Measurements from ENCODE around the gene BCL11B. TPM values are rescaled to one million over a fixed set of nuclear protein-coding genes. Genes with fewer than 3 reads are reported as not detected.

BCL11B gene
- 27.0 TPM for total RNA-seq

DNA sequence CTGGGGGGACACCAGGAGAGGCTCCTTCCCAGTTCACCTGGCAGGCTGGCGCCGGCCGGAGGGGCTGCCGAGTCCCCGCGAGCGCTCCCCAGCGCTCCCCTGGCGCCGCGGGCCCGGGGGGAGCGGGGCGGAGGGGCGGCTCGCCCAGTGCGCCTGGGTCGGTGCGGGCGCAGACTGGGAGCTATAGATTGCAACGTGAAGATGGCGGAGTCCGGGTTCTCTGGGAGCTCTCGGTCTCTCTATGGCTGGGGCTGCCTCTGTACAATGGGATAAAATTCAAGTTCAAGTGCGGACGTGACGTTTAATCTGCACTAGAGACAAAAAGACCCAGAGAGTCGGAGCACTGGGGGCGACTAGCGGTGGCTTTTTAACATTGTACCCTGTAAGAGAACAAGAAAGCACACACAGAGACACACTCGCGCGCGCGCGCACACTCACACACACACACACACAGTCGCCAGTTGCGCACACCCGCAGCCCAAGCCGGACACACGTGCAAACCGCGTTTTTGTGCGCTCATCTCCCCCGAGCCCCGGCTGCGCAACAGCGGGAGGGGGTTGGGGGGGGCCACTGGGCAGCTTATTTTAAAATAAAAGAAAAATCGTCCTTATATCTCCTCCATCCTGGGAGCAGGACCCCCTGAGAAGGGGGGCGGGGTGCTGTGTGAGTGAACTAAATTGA, at the start of gene BCL11B:
TSS of gene BCL11B (minus strand) at position 247 of the 681 bp plus-strand sequence. CDS start 979 bp downstream, outside the sequence.
- peak; percentile 26 for DNase-seq

DNA sequence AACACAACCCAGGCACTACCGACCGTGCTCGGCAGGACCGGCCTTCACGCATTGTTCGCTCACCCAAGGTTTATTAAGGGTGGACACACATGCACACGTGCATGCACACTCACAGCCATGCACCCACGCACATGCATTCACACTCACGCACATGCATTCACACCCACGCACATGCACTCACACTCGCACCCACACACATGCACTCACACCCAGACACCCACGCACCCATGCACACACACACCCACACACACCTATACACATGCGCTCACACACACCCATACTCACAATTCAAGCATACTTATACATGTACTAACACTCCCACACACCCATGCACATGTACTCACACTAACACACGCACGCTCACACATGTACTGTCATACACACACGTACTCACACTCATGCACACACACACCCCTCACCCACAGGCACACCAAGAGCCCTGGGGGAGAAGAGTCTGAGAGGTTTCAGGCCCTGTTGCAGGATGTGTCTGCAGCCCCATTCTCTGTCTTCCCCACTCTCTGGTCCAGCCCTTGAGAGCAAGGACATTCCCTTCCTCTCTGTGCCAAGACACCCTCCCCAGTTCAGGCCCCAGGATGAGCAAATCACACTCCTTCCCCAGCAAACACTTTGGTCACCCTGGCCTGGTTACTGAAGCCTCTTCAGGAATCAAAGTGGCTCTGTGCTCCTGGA, 49.4 kb upstream of the BCL11B start:
- no peak for DNase-seq

- DNase-seq, result no peak
Measured at GRCh38 chr14:99320621-99321235, 48.7 kb upstream of the BCL11B start.

DNA sequence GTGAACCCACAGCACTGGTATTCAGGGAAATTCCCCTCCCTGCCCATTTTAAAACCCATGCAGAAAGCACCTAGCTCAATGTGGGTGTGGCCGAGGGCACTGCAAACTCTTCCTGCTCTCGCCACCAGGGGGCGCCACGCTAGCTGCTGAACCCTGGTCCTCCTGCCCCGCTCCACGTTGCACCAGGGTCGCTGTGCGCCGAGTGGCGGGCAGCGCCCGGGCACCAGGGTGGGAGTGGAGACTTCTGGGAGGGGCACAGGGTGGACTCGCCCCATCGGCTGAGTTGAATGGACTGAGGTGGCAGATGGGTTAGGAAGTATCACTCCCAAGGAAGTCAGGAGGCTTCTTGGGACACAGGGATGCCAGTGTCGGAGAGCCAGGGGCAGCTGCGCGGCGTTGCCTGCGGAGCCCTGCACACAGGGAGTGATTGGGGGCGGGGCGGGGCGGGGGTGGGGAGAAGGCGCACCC, 48.1 kb upstream of the BCL11B start:
- DNase-seq, result no peak

GRCh38 chr14:99318959-99319295, 46.9 kb upstream of the BCL11B start:
- DNase-seq, result no peak

GRCh38 chr14:99318091-99318958, 46.3 kb upstream of the BCL11B start:
- DNase-seq, result no peak

GRCh38 chr14:99317231-99318090, 45.5 kb upstream of the BCL11B start:
- DNase-seq, result no peak

GRCh38 chr14:99316281-99317163, 44.5 kb upstream of the BCL11B start:
- no peak for DNase-seq

DNA sequence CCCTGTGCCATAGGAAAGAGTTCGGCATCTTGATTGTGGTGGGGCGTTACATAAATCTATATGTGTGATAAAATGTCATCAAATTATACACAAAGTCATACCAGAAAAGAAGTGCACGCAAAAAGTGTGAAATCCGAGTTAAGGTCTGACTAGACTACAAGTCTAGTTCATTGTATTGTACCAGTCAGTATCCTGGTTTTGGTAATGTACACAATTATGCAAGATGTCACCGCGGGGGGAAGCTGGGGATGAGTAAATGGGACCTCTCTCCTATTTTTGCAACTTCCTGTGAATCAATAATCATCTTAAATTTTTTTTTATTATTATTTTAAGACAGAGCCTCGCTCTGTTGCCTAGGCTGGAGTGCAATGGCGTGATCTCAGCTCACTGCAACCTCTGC, 43.2 kb upstream of the BCL11B start:
- DNase-seq, result no peak

DNA sequence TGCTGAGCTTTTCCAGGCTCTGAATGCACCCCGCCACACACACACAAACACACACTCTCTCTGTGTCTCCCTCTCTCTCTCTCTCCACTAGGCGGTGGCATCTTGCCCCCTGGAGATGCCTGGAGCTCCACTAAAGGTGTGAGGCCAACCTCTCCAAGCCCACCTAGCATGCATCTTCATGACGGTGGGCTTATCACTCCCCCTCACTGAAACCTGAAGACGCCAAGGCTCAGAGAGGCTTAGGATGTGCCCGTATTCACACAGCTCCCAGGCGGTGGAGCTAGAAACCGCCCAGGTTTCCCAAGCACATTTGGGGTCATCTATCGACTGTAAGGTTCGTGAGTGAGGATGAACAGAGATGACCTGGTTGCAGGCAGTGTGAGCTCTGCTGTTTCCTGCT, 42.6 kb upstream of the BCL11B start:
- DNase-seq, result no peak

- DNase-seq, result no peak
Measured at GRCh38 chr14:99313234-99313633, 41.2 kb upstream of the BCL11B start.

DNA sequence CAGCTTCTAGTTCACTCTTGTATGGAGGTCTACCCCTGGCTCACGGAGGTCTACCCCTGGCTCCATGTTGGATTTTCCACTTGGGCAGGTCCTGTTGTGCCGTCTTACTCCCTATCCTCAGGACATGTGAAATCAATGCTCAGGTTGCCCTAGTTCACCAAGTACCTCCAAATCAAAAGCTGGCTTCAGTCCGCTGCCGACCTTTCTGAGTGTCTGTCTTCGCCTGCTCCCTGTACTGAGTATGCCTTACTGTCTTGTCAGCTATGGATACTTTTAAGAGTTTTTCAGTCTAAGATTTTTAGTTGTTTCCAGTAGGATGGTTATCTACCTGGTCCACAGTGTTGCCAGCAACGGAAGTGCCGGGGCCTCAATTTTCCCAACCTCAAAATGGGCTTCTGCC, 40.1 kb upstream of the BCL11B start:
- no peak for DNase-seq

- no peak for DNase-seq
Measured at GRCh38 chr14:99309220-99309766, 37.3 kb upstream of the BCL11B start.

DNA sequence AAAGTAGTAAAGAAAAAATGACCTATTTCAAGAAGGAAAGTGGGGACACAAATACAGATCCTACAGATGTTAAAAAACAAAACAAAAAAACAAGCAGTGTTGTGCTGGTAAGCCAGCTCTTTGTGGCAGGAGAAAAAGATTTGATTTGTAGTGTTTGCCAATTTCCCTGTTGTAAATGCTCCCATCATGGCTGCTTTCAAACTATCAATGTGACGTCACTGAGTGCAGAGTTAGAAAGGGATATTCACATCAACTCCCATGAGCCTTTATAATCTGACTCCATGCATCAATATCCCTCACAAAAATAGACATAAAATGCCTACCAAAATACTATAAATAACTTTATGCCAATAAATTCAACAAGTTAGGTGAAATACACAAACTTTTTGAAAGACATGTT, 32.2 kb upstream of the BCL11B start:
- DNase-seq, result no peak

GRCh38 chr14:99300190-99300589, 28.2 kb upstream of the BCL11B start:
- DNase-seq, result no peak

DNA sequence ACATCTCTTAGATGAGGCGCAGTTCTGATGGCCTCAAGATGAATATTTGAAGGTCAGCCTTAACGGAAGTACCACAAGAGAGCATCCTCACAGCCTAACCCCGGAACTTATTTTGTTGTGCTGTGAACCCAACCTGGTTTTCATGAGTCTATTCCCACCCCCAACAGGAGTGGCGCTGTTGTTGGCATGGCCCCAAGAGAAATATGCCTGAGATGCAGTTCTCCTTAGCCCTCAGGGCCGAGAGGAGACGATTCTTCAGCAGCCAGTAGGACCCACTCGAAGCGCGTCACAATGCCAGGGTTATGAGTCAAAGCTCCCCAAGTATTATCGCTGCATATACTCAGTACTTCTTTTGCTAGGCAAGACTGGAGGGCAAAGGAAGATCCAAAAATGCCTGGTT, 24.5 kb upstream of the BCL11B start:
- no peak for DNase-seq

- no peak for DNase-seq
Measured at GRCh38 chr14:99289394-99290189, 17.6 kb upstream of the BCL11B start.

DNA sequence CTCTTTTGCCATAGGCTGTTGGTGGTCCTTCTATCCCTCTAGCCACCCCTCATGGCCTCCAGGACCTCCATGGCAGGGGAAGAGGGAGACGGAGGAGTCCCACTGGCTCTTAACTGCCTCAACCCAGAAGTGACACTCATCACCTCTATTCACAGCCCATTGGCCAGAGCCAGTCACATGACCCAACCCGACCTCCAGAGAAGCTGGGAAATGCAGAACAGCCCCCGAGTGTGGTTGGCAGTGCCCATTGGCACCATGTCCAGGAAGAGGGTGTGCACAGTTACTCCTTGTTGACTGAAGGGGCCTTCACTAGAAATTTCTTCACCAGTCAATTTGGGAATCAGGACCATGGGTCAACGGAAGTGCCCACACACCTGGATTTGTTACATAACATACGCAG, 17.0 kb upstream of the BCL11B start:
- DNase-seq, result no peak

GRCh38 chr14:99287269-99287942, 15.4 kb upstream of the BCL11B start:
- DNase-seq, result no peak

Measured in occipital lobe (tissue), 2 donors.